ENCODE measurements around the gene NRARP. TPM values are rescaled to one million over a fixed set of nuclear protein-coding genes. Genes with fewer than 3 reads are reported as not detected.

NRARP gene
- total and polyA plus RNA-seq, 2 of the 13 experiments (the other 11 are each of a cell fraction or from before 2014, with no cell fraction given): 0.22 to 0.46 TPM

DNA sequence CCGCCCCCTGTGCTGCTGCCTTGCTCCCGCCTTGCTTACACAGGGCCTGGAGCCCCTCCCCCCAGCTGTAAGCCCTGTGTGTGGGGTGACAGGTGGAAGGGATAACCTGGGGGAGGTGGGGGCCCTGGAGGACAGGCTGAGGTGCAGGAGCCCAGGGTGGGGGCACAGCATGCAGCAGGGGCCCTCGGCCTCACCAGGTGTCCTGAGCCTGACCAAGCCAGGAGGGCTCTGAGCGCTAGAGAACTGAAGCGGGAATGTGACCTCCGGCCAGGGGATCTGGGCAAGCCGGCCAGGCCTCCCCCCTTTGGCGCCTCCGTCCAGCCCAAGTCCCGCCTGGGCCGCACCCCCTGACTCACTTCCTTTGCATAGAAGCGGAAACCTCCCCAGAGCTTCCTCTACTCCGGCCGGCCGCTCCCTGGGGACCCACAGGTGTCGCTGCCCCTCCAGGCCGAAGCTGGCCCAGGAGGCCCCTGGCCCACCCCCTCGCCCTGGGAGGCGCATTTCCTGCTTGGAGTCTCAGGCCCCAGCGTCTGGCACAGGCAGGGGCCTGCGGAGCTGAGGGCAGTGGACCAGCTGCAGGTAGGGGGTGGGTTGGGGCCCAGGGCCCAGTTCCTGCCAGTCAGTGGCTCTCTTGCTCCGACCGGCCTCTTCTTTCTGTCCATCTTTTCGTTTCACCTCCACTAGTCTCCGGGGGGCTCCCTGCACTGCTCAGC lies 24.6 kb downstream of the NRARP start, which contains the start of gene TOR4A (continued):
- TF ChIP-seq, protein P1, sequence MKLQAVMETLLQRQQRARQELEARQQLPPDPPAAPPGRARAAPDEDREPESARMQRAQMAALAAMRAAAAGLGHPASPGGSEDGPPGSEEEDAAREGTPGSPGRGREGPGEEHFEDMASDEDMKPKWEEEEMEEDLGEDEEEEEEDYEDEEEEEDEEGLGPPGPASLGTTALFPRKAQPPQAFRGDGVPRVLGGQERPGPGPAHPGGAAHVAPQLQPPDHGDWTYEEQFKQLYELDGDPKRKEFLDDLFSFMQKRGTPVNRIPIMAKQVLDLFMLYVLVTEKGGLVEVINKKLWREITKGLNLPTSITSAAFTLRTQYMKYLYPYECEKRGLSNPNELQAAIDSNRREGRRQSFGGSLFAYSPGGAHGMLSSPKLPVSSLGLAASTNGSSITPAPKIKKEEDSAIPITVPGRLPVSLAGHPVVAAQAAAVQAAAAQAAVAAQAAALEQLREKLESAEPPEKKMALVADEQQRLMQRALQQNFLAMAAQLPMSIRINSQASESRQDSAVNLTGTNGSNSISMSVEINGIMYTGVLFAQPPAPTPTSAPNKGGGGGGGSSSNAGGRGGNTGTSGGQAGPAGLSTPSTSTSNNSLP (IDR thresholded peaks at IDR 0.05; ENCODE audit: low read depth, low read length): no peak
- TF ChIP-seq, protein P2, sequence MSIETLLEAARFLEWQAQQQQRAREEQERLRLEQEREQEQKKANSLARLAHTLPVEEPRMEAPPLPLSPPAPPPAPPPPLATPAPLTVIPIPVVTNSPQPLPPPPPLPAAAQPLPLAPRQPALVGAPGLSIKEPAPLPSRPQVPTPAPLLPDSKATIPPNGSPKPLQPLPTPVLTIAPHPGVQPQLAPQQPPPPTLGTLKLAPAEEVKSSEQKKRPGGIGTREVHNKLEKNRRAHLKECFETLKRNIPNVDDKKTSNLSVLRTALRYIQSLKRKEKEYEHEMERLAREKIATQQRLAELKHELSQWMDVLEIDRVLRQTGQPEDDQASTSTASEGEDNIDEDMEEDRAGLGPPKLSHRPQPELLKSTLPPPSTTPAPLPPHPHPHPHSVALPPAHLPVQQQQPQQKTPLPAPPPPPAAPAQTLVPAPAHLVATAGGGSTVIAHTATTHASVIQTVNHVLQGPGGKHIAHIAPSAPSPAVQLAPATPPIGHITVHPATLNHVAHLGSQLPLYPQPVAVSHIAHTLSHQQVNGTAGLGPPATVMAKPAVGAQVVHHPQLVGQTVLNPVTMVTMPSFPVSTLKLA (IDR thresholded peaks at IDR 0.05): peak; percentile 4; the same call in 1 of the 2 replicates
- TF ChIP-seq, protein P3, sequence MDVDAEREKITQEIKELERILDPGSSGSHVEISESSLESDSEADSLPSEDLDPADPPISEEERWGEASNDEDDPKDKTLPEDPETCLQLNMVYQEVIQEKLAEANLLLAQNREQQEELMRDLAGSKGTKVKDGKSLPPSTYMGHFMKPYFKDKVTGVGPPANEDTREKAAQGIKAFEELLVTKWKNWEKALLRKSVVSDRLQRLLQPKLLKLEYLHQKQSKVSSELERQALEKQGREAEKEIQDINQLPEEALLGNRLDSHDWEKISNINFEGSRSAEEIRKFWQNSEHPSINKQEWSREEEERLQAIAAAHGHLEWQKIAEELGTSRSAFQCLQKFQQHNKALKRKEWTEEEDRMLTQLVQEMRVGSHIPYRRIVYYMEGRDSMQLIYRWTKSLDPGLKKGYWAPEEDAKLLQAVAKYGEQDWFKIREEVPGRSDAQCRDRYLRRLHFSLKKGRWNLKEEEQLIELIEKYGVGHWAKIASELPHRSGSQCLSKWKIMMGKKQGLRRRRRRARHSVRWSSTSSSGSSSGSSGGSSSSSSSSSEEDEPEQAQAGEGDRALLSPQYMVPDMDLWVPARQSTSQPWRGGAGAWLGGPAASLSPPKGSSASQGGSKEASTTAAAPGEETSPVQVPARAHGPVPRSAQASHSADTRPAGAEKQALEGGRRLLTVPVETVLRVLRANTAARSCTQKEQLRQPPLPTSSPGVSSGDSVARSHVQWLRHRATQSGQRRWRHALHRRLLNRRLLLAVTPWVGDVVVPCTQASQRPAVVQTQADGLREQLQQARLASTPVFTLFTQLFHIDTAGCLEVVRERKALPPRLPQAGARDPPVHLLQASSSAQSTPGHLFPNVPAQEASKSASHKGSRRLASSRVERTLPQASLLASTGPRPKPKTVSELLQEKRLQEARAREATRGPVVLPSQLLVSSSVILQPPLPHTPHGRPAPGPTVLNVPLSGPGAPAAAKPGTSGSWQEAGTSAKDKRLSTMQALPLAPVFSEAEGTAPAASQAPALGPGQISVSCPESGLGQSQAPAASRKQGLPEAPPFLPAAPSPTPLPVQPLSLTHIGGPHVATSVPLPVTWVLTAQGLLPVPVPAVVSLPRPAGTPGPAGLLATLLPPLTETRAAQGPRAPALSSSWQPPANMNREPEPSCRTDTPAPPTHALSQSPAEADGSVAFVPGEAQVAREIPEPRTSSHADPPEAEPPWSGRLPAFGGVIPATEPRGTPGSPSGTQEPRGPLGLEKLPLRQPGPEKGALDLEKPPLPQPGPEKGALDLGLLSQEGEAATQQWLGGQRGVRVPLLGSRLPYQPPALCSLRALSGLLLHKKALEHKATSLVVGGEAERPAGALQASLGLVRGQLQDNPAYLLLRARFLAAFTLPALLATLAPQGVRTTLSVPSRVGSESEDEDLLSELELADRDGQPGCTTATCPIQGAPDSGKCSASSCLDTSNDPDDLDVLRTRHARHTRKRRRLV (CRISPR knock-in tag; IDR thresholded peaks at IDR 0.05): no peak
- TF ChIP-seq NCOA2 (CRISPR knock-in tag; IDR thresholded peaks at IDR 0.05): peak; percentile 52; the same call in 1 of the 2 replicates
- TF ChIP-seq, protein P4, sequence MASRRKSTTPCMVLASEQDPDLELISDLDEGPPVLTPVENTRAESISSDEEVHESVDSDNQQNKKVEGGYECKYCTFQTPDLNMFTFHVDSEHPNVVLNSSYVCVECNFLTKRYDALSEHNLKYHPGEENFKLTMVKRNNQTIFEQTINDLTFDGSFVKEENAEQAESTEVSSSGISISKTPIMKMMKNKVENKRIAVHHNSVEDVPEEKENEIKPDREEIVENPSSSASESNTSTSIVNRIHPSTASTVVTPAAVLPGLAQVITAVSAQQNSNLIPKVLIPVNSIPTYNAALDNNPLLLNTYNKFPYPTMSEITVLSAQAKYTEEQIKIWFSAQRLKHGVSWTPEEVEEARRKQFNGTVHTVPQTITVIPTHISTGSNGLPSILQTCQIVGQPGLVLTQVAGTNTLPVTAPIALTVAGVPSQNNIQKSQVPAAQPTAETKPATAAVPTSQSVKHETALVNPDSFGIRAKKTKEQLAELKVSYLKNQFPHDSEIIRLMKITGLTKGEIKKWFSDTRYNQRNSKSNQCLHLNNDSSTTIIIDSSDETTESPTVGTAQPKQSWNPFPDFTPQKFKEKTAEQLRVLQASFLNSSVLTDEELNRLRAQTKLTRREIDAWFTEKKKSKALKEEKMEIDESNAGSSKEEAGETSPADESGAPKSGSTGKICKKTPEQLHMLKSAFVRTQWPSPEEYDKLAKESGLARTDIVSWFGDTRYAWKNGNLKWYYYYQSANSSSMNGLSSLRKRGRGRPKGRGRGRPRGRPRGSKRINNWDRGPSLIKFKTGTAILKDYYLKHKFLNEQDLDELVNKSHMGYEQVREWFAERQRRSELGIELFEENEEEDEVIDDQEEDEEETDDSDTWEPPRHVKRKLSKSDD (CRISPR knock-in tag; IDR thresholded peaks at IDR 0.05; ENCODE audit: low read depth): no peak
- TF ChIP-seq SP1 (IDR thresholded peaks at IDR 0.05): no peak
- TF ChIP-seq SP1 (CRISPR knock-in tag; IDR thresholded peaks at IDR 0.05): peak; percentile 72
- no peak for TF ChIP-seq NFYC (CRISPR knock-in tag; IDR thresholded peaks at IDR 0.05)
- TF ChIP-seq ISL2 (CRISPR knock-in tag; IDR thresholded peaks at IDR 0.05): 0 out of 2 replicates have a peak, but pooled peaks have one; percentile 35
- TF ChIP-seq, protein P5, sequence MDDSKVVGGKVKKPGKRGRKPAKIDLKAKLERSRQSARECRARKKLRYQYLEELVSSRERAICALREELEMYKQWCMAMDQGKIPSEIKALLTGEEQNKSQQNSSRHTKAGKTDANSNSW (CRISPR knock-in tag; IDR thresholded peaks at IDR 0.05; ENCODE audit: borderline replicate concordance): no peak
- TF ChIP-seq U2AF2 (IDR thresholded peaks at IDR 0.05; ENCODE audit: low read depth, low read length): no peak
- no peak for TF ChIP-seq ZNF343 (CRISPR knock-in tag; IDR thresholded peaks at IDR 0.05)
- no peak for TF ChIP-seq HDAC6 (IDR thresholded peaks at IDR 0.05; ENCODE audit: low read depth, low read length)
- no peak for TF ChIP-seq HOXD1 (CRISPR knock-in tag; IDR thresholded peaks at IDR 0.05)
- TF ChIP-seq POLR2G (IDR thresholded peaks at IDR 0.05; ENCODE audit: low read depth, low read length): peak; percentile 84
- TF ChIP-seq ZNF136 (CRISPR knock-in tag; IDR thresholded peaks at IDR 0.05; ENCODE audit: low read depth): 0 out of 2 replicates have a peak, but pooled peaks have one; percentile 34
- TF ChIP-seq, protein P6, sequence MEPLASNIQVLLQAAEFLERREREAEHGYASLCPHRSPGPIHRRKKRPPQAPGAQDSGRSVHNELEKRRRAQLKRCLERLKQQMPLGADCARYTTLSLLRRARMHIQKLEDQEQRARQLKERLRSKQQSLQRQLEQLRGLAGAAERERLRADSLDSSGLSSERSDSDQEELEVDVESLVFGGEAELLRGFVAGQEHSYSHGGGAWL (CRISPR knock-in tag; IDR thresholded peaks at IDR 0.05): peak; percentile 58
- TF ChIP-seq CCAR2 (optimal IDR thresholded peaks at IDR 0.05; ENCODE audit: low read depth, low read length): no peak
